Measurements from ENCODE around the gene SLC2A5.
"Not testable (repeated sequence)": the region's sequence is repeated elsewhere in the genome, so short reads cannot be mapped to it uniquely, and the experiment has no call there.

The SLC2A5 gene, protein sequence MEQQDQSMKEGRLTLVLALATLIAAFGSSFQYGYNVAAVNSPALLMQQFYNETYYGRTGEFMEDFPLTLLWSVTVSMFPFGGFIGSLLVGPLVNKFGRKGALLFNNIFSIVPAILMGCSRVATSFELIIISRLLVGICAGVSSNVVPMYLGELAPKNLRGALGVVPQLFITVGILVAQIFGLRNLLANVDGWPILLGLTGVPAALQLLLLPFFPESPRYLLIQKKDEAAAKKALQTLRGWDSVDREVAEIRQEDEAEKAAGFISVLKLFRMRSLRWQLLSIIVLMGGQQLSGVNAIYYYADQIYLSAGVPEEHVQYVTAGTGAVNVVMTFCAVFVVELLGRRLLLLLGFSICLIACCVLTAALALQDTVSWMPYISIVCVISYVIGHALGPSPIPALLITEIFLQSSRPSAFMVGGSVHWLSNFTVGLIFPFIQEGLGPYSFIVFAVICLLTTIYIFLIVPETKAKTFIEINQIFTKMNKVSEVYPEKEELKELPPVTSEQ

DNA sequence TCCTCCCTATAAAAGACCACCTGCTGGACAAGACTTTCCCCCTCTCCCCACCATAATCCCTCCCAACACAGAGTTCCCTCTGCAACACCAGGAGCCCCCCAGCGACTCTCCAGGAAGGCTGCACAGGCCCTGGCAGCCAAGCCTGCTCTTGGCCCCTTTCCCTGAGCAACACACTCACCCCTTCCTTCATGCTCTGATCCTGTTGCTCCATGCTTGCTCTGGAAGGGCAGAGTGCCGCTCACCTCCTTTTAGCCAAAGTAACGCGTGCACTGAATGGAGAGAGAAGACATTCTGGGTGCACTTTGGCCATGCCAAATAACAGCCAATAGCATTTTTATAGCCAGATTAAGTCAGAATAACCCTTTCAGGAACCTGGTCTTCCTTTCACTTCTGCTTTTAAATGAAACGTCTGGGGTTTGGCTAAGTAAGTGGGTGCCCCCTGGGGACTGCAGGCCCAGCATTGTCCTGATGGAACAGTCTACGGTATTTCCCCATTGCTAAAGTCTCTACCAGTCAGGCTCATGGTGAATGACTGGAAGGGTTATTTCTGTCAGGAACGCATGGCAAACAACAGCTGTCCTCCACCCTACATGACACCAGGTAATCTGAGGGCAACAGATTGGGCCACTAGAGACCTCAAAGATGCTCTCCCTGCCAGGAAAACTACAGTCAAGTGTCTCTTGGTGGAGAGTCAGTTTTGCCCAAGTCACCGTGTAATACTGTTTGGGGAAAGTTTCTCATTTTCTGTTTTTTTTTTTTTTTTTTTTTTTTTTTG, at the start of gene SLC2A5:
TSS of gene SLC2A5 (minus strand) at position 310 of the 775 bp plus-strand sequence. CDS start at position 211, 99 bp downstream.
- DNase-seq = no peak

DNA sequence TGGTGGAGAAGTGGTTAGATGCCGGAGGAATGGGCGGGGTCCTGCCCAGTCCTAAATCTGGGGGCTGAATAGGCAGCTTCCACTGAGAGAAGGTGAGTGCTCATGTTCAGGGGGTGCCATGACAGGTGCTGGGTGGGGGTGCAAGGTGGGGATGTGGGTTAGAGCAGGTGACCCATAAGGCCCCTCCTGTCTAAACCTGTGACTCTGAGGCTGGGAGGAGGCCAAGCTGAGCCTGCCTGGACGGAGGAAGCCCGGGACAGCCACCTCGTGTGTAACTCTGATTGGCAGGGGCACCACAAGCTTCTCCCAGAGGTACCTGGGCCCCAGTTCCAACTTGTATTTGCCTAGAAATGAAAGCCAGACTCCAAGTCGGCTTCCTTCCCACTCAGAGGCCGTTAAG, 48.8 kb upstream of the SLC2A5 start:
- no peak for DNase-seq

DNA sequence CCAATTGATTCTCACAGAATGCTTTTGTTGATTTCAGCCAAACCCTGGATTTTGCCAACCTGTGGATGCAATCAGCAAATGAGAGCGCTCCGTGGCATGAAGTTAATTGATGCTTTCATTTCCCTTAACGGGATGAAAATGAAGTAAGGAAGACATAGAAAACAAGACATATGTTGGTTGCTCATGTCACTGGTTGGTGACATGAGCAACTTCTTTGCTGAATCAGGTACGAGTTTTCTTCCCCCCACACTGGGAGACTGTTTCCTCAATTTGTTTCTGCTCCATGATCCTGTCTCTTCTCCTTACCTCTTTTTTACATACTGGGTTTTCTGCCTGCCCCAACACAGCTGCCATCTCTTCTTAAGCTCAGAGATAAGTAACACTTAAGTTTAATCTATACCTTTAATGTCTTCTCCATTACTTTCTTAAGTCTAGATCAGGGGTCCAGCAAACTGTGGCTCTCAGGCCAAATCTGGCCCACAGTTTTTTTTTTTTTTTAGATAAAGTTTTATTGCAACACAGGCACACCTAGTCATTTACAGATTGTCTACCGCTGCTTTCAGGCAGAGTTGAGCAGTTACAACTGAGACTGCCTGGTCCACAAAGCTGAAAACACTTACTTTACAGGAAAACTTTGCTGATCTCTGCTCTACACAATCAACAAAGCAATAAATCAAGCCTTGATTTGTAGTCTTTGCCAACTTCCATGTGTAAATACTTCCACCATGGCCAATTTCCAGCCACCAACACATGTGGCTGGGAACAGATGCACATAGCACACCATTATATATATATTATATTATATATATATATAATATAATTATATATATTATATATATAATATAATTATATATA, 46.1 kb upstream of the SLC2A5 start:
- DNase-seq = no peak

DNA sequence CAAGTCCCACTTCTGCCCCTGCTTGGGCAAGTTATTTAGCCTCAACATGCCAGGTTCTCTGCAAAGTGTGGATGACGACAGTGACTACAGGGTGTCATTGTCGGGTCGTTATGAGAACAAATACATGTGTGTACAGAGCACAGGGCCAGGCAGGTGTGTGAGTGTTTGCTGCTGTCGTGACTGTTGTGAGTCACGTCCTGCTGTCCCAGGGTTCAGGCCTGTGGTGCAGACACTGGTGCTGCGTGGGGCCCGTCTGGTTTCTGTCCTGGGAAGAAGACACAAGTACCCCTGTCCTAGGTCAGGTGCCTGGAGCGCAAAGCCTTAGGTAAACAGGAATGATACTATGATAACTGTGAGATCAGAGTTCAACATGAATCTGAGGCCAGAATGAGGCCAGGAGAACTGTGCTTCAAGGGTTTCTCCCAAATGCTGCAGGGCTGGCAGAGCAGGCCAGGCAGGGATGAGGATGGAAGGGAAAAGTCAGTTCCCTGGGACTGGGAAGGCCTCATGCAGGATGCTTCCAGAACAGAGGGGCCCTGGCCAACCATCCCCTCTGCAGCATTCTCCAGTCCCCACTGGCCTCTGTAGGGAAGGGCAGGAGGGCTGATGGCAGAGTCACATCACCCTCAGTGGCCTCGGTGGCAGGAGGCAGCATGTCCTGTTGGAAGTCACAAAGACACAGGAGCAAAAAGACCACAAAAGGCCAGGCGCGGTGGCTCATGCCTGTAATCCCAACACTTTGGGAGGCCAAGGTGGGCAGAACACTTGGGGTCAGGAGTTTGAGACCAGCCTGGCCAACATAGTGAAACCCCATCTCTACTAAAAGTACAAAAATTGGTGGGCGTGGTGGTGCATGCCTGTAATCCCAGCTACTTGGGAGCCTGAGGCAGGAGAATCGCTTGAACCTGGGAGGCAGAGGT, 43.8 kb upstream of the SLC2A5 start:
- no peak for DNase-seq

DNA sequence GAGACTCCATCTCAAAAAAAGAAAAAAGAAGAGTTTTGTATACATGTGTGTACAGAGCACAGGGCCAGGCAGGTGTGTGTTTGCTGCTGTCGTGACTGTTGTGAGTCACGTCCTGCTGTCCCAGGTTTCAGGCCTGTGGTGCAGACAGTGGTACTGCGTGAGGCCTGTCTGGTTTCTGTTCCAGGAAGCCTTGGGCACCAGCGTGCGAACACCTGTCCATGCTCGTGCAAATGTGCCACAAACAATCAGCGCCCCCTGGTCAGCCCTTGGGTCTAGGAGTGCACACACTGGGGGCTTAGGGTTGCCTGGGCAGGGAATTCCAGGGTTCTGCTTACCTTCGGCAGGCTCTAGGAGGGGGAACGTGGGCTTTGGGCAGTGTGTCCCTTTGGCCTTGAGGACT, 42.5 kb upstream of the SLC2A5 start:
- DNase-seq = peak; percentile 26 to 43

DNA sequence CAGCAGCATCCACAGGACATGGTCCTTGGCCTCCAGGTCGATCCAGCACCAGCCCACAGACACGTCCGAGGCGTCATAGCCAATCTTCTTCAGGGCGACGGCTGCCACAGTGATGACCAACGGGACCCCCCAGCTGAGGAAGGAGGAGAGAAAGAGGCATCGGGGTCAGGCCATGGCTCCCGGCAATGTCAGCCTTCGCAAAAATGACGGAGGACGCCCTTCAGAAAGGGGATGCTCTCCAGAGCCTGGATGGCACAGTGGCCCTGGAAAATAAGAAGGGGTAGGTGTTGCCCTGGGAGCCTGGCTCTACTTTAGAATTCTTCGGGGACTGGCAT, 41.9 kb upstream of the SLC2A5 start:
- DNase-seq = no peak

DNA sequence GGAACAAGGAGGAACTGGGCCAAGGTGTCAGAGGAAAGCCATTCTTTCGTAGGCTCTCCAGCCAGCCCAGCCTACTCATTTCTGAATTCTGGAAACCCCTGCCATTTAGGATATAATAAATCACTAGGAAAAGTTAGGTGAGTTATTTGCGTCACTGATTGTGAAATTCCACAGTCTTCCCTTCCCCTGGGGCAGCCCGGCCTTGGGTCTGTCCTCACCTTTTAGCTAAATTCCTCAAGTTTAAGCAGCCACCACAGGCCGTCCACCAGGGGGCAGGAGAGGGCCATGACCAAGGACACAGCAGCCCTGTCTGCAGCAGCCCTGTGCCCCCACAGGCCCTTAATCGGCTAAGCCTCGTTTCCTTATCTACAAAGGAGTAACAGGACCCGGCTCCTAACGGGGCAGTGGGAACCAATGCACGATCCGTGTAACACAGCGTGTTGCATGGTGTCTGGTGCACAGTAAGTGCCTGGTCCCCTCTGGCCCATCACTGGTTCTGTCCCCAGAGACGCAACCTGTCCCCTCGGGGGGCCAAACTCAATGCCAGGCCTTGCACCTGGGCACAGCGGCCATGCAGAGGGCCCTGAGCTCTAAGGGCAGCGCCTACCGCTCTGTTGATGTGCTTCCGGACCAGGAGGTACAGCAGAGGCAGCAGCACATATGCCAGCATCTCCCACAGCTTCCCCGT, 41.4 kb upstream of the SLC2A5 start:
- peak; percentile 92 to 94 for DNase-seq

DNA sequence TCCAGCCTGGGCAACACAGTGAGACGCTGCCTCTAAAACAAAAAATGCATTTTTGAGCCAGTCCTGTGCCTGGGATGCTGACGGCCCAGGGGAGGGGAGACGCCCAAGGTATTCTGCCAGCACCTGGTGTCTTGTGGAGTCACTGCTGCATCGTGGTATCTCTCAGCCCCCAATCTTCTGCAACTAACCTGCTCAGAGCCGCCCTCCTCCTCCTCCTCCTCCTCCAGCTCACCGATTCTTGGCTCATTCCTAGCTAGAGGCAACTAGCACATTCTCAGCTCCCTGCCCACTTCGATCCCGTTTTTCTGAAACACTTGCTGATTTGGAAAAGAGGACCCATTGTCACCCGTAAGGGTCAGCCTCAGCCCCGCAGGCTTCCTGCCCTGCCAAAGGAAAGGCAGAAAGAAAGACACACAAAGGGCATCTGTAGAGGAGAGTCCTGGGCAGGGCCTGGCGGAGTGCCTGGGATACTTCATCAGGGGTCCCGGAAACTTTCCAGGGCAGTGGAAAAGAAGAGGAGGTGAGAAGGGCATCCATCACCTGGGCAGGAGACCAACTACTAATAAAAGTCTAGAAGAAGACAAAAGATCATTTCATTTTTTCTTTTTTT, 38.7 kb upstream of the SLC2A5 start:
- DNase-seq = no peak

DNA sequence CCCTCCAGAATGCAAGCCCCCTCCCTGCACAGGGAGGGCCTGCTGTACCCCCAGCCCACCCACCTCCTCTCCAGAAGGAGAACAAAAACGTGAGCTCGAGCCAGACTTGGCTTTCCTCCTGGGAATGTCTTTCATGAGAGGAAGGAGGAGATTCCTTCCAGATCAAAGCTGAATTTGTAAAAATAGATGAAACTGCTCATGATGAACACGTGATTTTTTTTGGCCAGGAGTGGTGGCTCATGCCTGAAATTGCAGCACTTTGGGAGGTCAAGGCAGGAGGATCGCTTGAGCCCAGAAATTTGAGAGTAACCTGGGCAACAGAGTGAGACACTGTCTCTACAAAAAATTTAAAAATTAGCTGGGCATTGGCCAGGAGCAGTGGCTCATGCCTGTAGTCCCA, 37.7 kb upstream of the SLC2A5 start:
- no peak for DNase-seq

DNA sequence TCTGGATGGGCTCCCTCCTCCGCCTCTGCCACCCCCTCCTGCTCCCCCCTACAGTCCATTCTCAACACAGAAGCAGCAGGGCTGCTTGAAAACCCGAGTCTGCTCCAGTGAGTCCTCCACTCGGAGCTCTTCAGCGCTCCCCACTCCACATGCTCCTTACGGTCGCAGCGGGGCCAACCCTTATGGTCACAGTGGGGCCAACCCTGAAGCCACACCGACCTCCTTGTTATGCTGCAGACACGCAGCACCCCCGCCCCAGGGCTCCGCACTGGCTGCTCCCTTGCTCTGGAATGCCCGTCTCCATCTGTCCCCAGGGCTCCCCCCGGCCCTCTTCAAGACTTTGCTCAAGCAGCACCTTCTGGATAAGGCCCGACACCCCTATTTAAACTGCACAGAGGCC, 36.9 kb upstream of the SLC2A5 start:
- no peak for DNase-seq

DNA sequence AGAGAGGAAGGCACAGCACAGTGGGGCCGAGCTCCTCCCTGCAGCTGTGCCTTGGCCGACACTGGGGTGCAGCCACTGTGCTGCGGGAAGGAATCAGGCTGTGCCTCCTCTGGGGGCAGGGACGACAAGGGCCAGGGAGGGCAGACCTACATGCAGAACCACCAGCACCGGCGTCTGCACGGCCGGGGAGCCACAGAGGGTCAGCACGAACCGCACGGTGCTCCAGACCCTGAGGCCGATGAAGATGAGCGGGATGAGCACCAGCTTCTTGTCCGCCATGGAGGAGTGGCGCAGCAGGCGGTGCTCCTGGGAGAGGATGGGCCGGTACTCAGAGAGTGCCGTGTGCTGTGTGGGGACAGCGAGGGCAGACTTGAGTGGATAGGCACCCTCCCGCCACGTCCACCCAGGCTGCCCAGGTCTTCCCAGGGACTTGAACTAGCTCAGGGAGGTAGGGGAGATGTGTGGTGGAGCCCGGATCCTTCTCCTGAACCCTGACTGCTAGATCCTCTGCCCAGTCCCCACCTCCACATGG, 36.0 kb upstream of the SLC2A5 start:
- DNase-seq = no peak

DNA sequence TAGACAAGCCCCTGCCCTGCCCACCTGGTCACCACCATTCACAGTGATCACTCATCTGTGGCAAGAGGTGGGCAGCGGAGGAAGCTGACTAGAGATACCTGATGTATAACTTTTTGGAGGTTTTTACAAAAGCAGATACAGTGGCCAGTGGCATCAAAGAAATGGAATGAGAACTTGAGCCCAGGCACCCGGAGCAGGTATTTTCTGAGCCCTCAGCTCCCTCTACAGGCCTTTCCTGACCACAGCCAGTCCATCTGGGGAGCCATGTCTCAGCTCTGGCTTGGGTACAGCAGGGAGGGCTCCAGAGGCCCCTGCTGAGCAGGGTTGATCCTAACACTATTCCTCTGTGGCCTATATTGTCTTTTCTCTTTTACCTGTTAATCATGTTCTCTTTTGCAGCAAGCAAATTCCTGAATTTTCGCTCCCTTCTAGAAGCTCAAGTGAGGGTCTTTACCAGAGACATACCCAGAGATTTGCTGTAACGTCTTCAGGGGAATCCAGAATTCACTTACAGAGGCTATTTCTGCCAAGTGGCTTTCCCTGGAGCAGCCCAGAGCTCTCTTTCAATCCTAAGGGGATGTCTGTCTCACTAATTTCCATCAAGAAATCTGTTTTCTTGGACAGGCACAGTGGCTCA, 32.2 kb upstream of the SLC2A5 start:
- peak in 1 of 2 experiments; percentile 12 for DNase-seq

DNA sequence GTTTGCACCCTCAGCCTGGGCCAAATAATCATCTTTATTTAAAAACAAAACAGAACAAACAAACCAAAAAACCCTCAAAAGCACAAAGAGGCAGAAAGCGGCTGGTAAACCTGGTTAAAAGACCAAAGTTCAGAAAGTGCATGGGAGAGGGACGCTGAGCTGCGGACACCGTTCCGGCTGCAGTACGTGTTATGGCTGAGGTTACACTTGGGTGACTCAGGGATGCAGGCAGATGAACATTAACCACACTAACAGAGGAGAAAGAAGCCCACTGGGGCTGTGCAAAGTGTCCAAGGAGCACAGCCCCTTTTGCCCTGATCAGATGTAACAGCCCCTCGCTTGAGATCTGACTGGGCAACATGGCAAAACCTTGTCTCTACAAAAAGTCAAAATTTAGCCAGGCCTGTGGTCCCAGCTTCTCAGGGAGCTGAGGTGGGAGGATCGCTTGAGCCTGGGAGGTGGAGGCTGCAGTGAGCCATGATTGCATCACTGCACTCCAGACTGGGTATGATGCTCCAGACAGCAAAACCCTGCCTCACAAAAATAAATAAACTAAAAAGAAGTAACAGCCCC, 31.1 kb upstream of the SLC2A5 start:
- DNase-seq = no peak

DNA sequence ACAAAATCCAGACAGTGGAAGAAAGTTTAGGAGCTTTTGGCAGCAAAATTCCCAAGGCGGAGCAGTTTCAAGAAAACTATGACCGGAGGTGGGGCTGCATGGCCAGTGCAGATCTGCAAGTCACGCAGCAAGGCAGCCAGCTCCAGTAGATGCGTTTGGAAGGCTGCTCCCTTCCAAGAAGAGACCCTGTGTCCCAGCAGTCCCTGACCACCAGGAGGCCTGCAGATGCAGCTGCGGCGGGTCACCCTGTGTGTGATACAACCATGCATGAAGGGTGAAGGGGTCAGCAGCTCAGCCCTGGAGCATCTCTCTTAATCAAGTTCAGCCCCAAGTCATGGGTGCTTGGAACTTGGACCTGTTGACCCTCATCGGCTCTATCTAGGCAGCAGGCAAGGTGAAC, 30.1 kb upstream of the SLC2A5 start:
- DNase-seq = no peak

DNA sequence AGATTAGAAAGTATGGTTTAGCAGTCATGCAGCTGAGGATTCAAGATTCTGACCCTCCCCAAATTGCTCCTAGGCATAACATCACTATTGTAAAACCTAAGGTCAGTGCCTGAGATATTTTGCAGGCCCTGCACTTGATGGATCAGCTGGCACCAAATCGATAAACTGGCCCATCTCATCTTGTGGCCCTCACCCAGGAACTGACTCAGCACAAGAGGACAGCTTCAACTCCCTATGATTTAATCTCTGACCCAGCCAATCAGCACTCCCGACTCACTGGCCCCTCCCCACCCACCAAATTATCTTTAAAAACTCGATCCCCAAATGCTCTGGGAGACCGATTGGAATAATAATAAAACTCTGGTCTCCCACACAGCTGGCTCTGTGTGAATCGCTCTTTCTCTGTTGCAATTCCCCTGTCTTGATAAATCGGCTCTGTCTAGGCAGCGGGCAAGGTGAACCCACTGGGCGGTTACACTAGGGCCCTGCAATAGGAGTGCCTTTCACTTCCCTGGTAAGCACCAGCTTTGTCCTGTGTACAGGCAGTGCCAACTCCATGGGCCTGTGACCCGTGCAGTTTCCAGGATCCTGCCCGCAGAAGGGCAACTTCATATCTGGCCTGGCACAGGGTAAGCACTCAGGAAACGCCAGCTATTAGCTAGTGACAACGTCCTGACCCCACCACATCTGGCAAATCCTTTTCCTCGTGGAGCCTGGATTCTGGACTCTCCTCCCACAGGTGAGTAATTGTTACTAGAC, 28.7 kb upstream of the SLC2A5 start:
- no peak for DNase-seq

DNA sequence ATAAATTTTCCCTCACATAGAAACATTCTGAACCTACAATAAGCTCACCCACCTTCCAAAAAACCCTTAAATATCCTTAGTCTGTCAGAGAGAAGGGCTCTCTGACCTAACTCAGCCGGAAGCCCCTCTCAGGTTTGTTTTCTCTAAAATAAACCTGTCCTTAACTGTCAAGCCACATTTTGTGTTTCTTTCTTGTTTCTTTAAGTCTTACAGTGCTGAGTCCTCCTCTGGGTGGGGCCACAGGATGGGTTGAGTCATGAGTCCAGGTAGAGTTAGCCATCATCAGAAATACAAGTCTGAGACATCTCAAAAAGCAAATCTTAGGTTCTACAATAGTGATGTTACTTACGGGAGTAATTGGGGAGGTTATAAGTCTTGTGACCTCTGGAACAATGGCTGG, 26.4 kb upstream of the SLC2A5 start:
- DNase-seq = no peak

DNA sequence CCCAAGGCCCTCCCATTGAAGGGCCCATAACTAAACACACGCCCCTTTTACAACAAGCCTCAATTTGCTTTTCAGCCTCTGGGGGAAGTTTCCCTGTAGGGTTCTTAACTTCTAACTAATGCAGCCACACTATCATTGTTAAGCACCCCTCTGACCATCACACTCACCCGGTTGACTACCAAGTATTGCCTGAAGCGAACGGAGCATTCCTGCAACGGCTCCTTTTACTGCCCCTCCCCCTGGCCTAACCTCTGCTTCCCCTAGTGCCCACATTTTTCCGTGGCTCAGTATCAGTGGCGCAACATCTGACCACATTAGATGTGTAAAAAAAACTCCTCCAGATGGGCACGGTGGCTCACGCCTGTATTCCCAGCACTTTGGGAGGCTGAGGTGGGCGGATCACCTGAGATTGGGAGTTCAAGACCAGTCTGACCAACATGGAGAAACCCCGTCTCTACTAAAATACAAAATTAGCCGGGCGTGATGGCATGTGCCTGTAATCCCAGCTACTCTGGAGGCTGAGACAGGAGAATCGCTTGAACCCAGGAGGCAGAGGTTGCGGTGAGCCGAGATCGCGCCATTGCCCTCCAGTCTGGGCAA, 24.7 kb upstream of the SLC2A5 start:
- DNase-seq = not testable (repeated sequence)

DNA sequence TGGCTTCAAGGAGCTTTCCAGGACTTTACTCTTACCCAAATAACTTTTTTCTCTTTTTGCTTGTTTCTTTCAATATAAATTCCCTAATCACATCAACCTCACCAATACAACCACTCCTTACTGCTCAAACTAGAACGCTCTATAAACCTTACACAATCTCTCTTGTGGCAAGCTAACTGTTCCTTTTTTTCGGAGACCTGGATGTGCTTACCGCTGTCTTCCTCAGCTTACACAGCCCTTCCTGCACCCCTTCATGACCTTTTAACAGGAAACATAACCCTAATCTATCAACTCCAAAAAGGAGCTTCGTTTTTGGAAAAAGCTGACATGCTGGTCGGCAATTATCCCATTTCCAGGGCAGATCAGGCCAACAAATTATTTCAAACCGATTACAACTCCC, 24.1 kb upstream of the SLC2A5 start:
- DNase-seq = no peak

DNA sequence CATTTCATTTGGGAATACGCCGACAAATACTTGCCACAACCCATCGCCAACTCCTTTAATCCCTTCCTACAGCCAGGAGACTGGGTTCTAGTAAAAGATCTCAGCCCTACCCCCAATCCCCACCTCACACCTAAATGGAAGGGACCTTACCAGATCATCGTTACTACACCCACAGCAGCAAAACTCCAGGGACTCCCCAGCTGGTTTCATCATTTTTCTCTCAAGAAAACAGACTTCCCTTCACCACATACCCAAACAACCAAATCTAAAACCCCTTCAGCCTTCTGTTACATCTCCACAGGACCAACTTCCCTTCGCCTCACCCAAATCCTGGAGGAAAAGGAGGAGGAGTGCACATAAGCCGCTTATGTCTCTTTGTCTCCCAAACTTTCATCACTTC, 23.7 kb upstream of the SLC2A5 start:
- DNase-seq = no peak
